Transverse colon (tissue), 4 donors: ENCODE data around the gene IFT122. TPM values are rescaled to one million over a fixed set of nuclear protein-coding genes. Genes with fewer than 3 reads are reported as not detected.

Experiments
- DNase-seq: peaks from one replicate; pipeline ENCODE4 v3.0.0-alpha.2; 2019
- H3K27ac ChIP-seq, 4 donors: fragments of 200-600 bp; sonication (generic); 2 replicates each; pipeline ENCODE4 v1.5.1; 2016 to 2018; ENCODE audit warnings: inconsistent platforms in 4 of 4
- H3K27me3 ChIP-seq: fragments of 200-600 bp; sonication (generic); 2 replicates; pipeline ENCODE4 v1.5.1; 2017; ENCODE audit warnings: inconsistent platforms
- H3K36me3 ChIP-seq, 4 donors: fragments of 200-600 bp; sonication (generic); 2 replicates each; pipeline ENCODE4 v1.5.1; 2017 to 2019; ENCODE audit warnings: inconsistent platforms in 4 of 4
- H3K4me1 ChIP-seq, 4 donors: fragments of 200-600 bp; sonication (generic); 2 replicates each; pipeline ENCODE4 v1.5.1; 2017 to 2020; ENCODE audit warnings: inconsistent platforms in 4 of 4
- H3K4me3 ChIP-seq, 4 donors: fragments of 200-600 bp; sonication (generic); 1 replicate in 1 of 4; 2 replicates in 3 of 4; pipeline versions ENCODE4 v1.5.1 to v1.6.1; 2017 to 2019; ENCODE audit warnings: inconsistent platforms in 4 of 4
- H3K9me3 ChIP-seq, 2 donors: fragments of 200-600 bp; sonication (generic); 2 replicates each; pipeline ENCODE4 v1.5.1; 2017 to 2019; ENCODE audit warnings: inconsistent platforms in 2 of 2
- CTCF ChIP-seq, 5 experiments: fragments of 200-600 bp in 3 of 5; fragments of 450-650 bp in 2 of 5; sonication (generic) in 3 of 5; IDR thresholded peaks; 1 replicate in 2 of 5; 2 replicates in 3 of 5; pipeline ENCODE4 v1.5.1; 2016 to 2017; ENCODE audit warnings: antibody characterized with exemption in 5 of 5, inconsistent platforms in 3 of 5, mild to moderate bottlenecking in 2 of 5, moderate library complexity in 1 of 5
- EP300 ChIP-seq: sonication (generic); formaldehyde crosslinking; IDR thresholded peaks from one replicate; pipeline ENCODE4 v1.6.1; 2017; ENCODE audit warnings: antibody characterized with exemption, low read depth
- POLR2A ChIP-seq: fragments of 450-650 bp; IDR thresholded peaks from one replicate; pipeline ENCODE4 v1.6.1; 2016; ENCODE audit warnings: antibody characterized with exemption, mild to moderate bottlenecking, moderate library complexity
- POLR2AphosphoS5 ChIP-seq, 3 donors: sonication (generic); formaldehyde crosslinking; IDR thresholded peaks; one replicate each; pipeline ENCODE4 v1.6.1; 2016; ENCODE audit warnings: antibody characterized with exemption in 3 of 3
- WGBS, 2 donors: methylation state at CpG; one replicate each; pipeline ENCODE4 v1.1.5; 2018; ENCODE audit warnings: low coverage in 1 of 2; 5-methylcytosine and 5-hydroxymethylcytosine counted together
- in situ Hi-C, 4 donors: fragments of 200-750 bp; cut with MboI; loops; one replicate each; pipeline versions ENCODE4 v1.15.0 to v1.15.1; 2017; ENCODE audit warnings: low sequenced_read_pairs in 3 of 4, low pct_ligation_motif_present in 1 of 4, low pct_unique_long_range_greater_than_20kb in 1 of 4
- intact Hi-C: fragments of 100-400 bp; cut with DNase I; formaldehyde crosslinking; loops from one replicate; pipeline ENCODE4 v1.15.1; 2023; ENCODE audit warnings: low total_unique reads
- total RNA-seq, 4 donors: library from RNA; depleted of rRNA; stranded (reverse); fragments of >200 nt; gene quantifications; one replicate each; pipeline ENCODE4 v1.1.0, GENCODE V29; 2016

IFT122 gene
- total RNA-seq, 4 donors from 2014 or later, result 15.0 to 77.6 (median 16.7) TPM

- DNase-seq, result no peak
- TF ChIP-seq POLR2AphosphoS5 (IDR thresholded peaks at IDR 0.05) (no peak), EP300 (no peak), CTCF (IDR thresholded peaks at IDR 0.05) (no peak), POLR2A (no peak)
- H3K27ac ChIP-seq, result no peak overlapping the region
- intact Hi-C loops, result no loop called here
- no peaks in the 10 kb centered on the region for H3K27me3 ChIP-seq
- peaks cover 3 to 21% (median 10%) of the 10 kb centered on the region in 4 donors for H3K4me1 ChIP-seq
- H3K9me3 ChIP-seq, result no peaks in the 10 kb centered on the region
- peaks cover 0 to 22% (median 9%) of the 10 kb centered on the region in 4 donors for H3K36me3 ChIP-seq
- 6 to 18% methylated on average over 3 to 8 of the region's 8 CpGs for WGBS, 2 donors
- H3K4me3 ChIP-seq, result peak overlapping the region; percentile 5 to 80 (median 34)
- in situ Hi-C loops, result no loop called here
These were observed 12.0 kb upstream of the IFT122 start for GRCh38 chr3:129428007-129428375.

- H3K27me3 ChIP-seq, result no peaks in the 10 kb centered on the region
- H3K36me3 ChIP-seq, result peaks cover 0 to 27% (median 11%) of the 10 kb centered on the region in 4 donors
- no peak for TF ChIP-seq EP300
- TF ChIP-seq POLR2A, result peak; percentile 26
- no peak for TF ChIP-seq CTCF (IDR thresholded peaks at IDR 0.05)
- peak in 2 of 3 donors; percentile 22 to 57 for TF ChIP-seq POLR2AphosphoS5 (IDR thresholded peaks at IDR 0.05)
- peak within 1 kb of the TSS; percentile 5 to 80 (median 34) for H3K4me3 ChIP-seq
- in situ Hi-C loops (no loop called here), intact Hi-C loops (no loop called here)
- H3K4me1 ChIP-seq, result peaks cover 3 to 22% (median 10%) of the 10 kb centered on the region in 4 donors
- no peaks in the 10 kb centered on the region for H3K9me3 ChIP-seq
- peak within 1 kb of the TSS; percentile 60 to 74 (median 68) for H3K27ac ChIP-seq
- DNase-seq, result peak; percentile 96
- WGBS, 2 donors, result 5 to 40% methylated on average over 1 to 42 of the region's 42 CpGs
These were observed 11.5 kb upstream of the IFT122 start, which contains the start of gene EFCAB12 for GRCh38 chr3:129428376-129429079. TSS of gene EFCAB12 (minus strand) at chr3:129428636. CDS start at chr3:129428488, 148 bp downstream.

- Histone ChIP-seq H3K27me3 (no peaks in the 10 kb centered on the region), H3K4me1 (peaks cover 3 to 22% (median 10%) of the 10 kb centered on the region in 4 donors), H3K27ac (peak overlapping the region; percentile 60 to 74 (median 68)), H3K36me3 (peaks cover 0 to 32% (median 13%) of the 10 kb centered on the region in 4 donors), H3K9me3 (no peaks in the 10 kb centered on the region), H3K4me3 (peak overlapping the region in 1 of 4 donors; percentile 44)
- in situ Hi-C loops (no loop called here), intact Hi-C loops (no loop called here)
- 81 to 85% methylated on average over 3 of the region's 3 CpGs for WGBS, 2 donors
- no peak for DNase-seq
- TF ChIP-seq POLR2A (no peak), EP300 (no peak), CTCF (IDR thresholded peaks at IDR 0.05) (no peak), POLR2AphosphoS5 (IDR thresholded peaks at IDR 0.05) (no peak)
These were observed 11.0 kb upstream of the IFT122 start for GRCh38 chr3:129429080-129429451.

DNA sequence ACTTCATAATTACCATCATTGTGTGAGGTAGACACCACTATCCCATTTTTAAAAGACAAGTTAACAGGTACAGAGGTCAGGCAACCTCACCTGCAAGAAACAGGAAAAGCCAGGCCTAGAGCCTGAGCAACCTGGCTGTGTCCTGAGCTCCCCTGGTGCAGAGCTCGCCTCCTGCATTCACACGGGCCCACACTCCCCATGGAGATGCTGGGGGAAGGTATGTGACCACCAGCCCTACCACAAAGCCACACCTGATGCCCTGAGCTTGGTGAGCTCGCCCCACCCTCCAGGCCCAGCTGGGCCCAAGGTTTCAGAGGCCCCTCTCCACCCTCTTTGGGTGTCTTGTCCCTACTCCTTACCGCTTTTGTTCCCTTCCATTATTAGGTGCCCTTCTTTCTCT lies 10.4 kb upstream of the IFT122 start:
- TF ChIP-seq POLR2A, result no peak
- no peak for TF ChIP-seq CTCF (IDR thresholded peaks at IDR 0.05)
- no peak for TF ChIP-seq EP300
- TF ChIP-seq POLR2AphosphoS5 (IDR thresholded peaks at IDR 0.05), result no peak
- in situ Hi-C loops, result no loop called here
- no peak for DNase-seq
- intact Hi-C loops, result no loop called here
- H3K4me3 ChIP-seq, result no peak overlapping the region
- 71 to 100% methylated on average over 1 to 4 of the region's 4 CpGs for WGBS, 2 donors
- H3K36me3 ChIP-seq, result peaks cover 0 to 33% (median 13%) of the 10 kb centered on the region in 4 donors
- H3K27me3 ChIP-seq, result no peaks in the 10 kb centered on the region
- H3K27ac ChIP-seq, result peak overlapping the region in 1 of 4 donors; percentile 62
- peaks cover 3 to 27% (median 10%) of the 10 kb centered on the region in 4 donors for H3K4me1 ChIP-seq
- no peaks in the 10 kb centered on the region for H3K9me3 ChIP-seq
